Measurements from ENCODE around the gene U2AF1L4.

- TF ChIP-seq CTCF (IDR thresholded peaks at IDR 0.05), result no peak
- no peak for TF ChIP-seq POLR2A (IDR thresholded peaks at IDR 0.05)
- no peak for TF ChIP-seq POLR2AphosphoS5 (IDR thresholded peaks at IDR 0.05)
These were observed 17.1 kb downstream of the U2AF1L4 start for GRCh38 chr19:35727956-35728706.
